NCI-H748 (cell line): ENCODE results near the gene OR2V1.

Experiments used
- DNase-seq: peaks from one replicate; lab custom pipeline; 2025; ENCODE audit not compliant: unreplicated experiment; lab: John Stamatoyannopoulos, UW

Gene OR2V1

GRCh38 chr5:181076920-181077319, 54.0 kb downstream of the OR2V1 start:
- DNase-seq, result no peak
